MCF 10A (cell line): ENCODE measurements around the gene SPAG8. TPM values are rescaled to one million over a fixed set of nuclear protein-coding genes. Genes with fewer than 3 reads are reported as not detected.

Source experiments
- Bru-seq: library from RNA; stranded (reverse); fragments of 400-500 nt; gene quantifications from one replicate; lab custom pipeline; 2021; lab: Mats Ljungman, UMichigan
- BruChase-seq, 2 experiments: library from RNA; stranded (reverse); fragments of 400-500 nt; gene quantifications; one replicate each; lab custom pipeline; 2021; lab: Mats Ljungman, UMichigan
- BruUV-seq: library from RNA; stranded (reverse); fragments of 400-500 nt; replicated peaks from 2 replicates; lab custom pipeline; 2021; lab: Mats Ljungman, UMichigan
- CTCF ChIA-PET: fragments of 300-600 bp; sonication (Branson Sonifier 250); formaldehyde crosslinking; extraction: SDS; loops from one replicate; lab custom pipeline; 2021; ENCODE audit warnings: antibody characterized with exemption, inconsistent platforms; lab: Yijun Ruan, JAX
- POLR2A ChIA-PET: fragments of 300-600, 350-650 bp; sonication (Branson Sonifier 250); formaldehyde crosslinking; extraction: SDS; loops from one replicate; lab custom pipeline; 2020; ENCODE audit warnings: antibody characterized with exemption, inconsistent platforms; lab: Yijun Ruan, JAX
- DNase-seq: peaks from one replicate; pipeline ENCODE4 v3.0.0-alpha.2; 2018; ENCODE audit not compliant: unreplicated experiment
- H3K27ac Mint-ChIP-seq: one replicate; pipeline ENCODE4 v1.8.0; 2022; ENCODE audit warnings: mild to moderate bottlenecking, low read depth, mixed read lengths; ENCODE audit not compliant: unreplicated experiment
- H3K27me3 Mint-ChIP-seq: one replicate; pipeline ENCODE4 v1.8.0; 2022; ENCODE audit warnings: mixed read lengths; ENCODE audit not compliant: insufficient read depth, unreplicated experiment
- H3K36me3 Mint-ChIP-seq: one replicate; pipeline ENCODE4 v1.8.0; 2022; ENCODE audit warnings: mild to moderate bottlenecking, moderate library complexity, mixed read lengths; ENCODE audit not compliant: insufficient read depth, unreplicated experiment
- H3K4me1 Mint-ChIP-seq: one replicate; pipeline ENCODE4 v1.8.0; 2022; ENCODE audit warnings: mixed read lengths; ENCODE audit not compliant: insufficient read depth, unreplicated experiment
- H3K4me3 Mint-ChIP-seq: one replicate; pipeline ENCODE4 v1.8.0; 2022; ENCODE audit warnings: mild to moderate bottlenecking, moderate library complexity, mixed read lengths; ENCODE audit not compliant: unreplicated experiment
- H3K9me3 Mint-ChIP-seq: one replicate; pipeline ENCODE4 v1.8.0; 2022; ENCODE audit warnings: mixed read lengths; ENCODE audit not compliant: unreplicated experiment
- CTCF ChIP-seq: fragments of 200-600 bp; IDR thresholded peaks from one replicate; pipeline ENCODE4 v1.8.0; 2022; ENCODE audit warnings: antibody characterized with exemption, mild to moderate bottlenecking; ENCODE audit not compliant: unreplicated experiment
- intact Hi-C: fragments of 100-400 bp; cut with micrococcal nuclease; formaldehyde crosslinking; loops from 2 replicates; pipeline ENCODE4 v1.14.1; 2022
- long read RNA-seq: library from polyadenylated mRNA; stranded (forward); transcript quantifications from one replicate; pipeline ENCODE4 v2.0.0, GENCODE V29; 2022
- total RNA-seq: library from RNA; stranded (reverse); gene quantifications from 2 replicates; pipeline ENCODE4 v1.2.3, GENCODE V29; 2022

The SPAG8 gene
- total RNA-seq (0.37 and 1.1 TPM in 2 replicates), Bru-seq, nascent RNA (percentile 32 among the genes with signal in this experiment), BruChase-seq, experiment 1, labeled RNA remaining after a 6-hour chase (percentile 18 among the genes with signal in this experiment), BruChase-seq, experiment 2, labeled RNA remaining after a 2-hour chase (percentile 22 among the genes with signal in this experiment)
- long read RNA-seq: 0 reads

GRCh38 chr9:35812025-35812602 lies at the start of gene SPAG8:
TSS of gene SPAG8 (minus strand) at chr9:35812262. CDS start at chr9:35812147, 115 bp downstream.
- POLR2A ChIA-PET: interaction anchor here (0.9 to 2.1 kb wide), 9 partner anchors 13 to 715 kb away, joined by 3 to 8 read pairs (median 3); partner anchors contain the start of genes CREB3 and TLN1
- H3K4me3 Mint-ChIP-seq: peak within 1 kb of the TSS; percentile 69
- no peaks in the 10 kb centered on the region for H3K27me3 Mint-ChIP-seq

GRCh38 chr9:35861161-35861897 lies 49.3 kb upstream of the SPAG8 start:
- Mint-ChIP-seq H3K36me3 (peaks cover 4% of the 10 kb centered on the region), H3K27ac (no peak overlapping the region)
- CTCF ChIA-PET: interaction anchor here (0.6 to 1.3 kb wide), 3 partner anchors 21 to 42 kb away, joined by 3 to 4 read pairs (median 4); no protein-coding TSS in a partner anchor

More at GRCh38 chr9:35812025-35812602, at the start of gene SPAG8:
- peak; percentile 66 for DNase-seq
- Mint-ChIP-seq H3K9me3 (no peaks in the 10 kb centered on the region), H3K4me1 (peaks cover 20% of the 10 kb centered on the region), H3K36me3 (peaks cover 15% of the 10 kb centered on the region), H3K27ac (peak within 1 kb of the TSS; percentile 71)
- intact Hi-C loops: no loop called here
- no TSS peak for BruUV-seq
- TF ChIP-seq CTCF: no peak
- CTCF ChIA-PET: interaction anchor here (0.6 to 4.4 kb wide), 7 partner anchors 13 to 114 kb away, joined by 3 to 33 read pairs (median 4); partner anchors contain the start of gene NPR2

GRCh38 chr9:35859990-35860339 lies 47.9 kb upstream of the SPAG8 start:
- no peaks in the 10 kb centered on the region for H3K9me3 Mint-ChIP-seq
- no peak overlapping the region for H3K27ac Mint-ChIP-seq
- intact Hi-C loops: no loop called here
- H3K27me3 Mint-ChIP-seq: peaks cover 47% of the 10 kb centered on the region
- no peak for DNase-seq
- ChIA-PET CTCF (interaction anchor here (0.7 kb wide), 1 partner anchor 20 kb away, joined by 3 read pairs; no protein-coding TSS in a partner anchor), POLR2A (no interaction called here)
- no TSS peak for BruUV-seq
- H3K36me3 Mint-ChIP-seq: peaks cover 4% of the 10 kb centered on the region
- H3K4me1 Mint-ChIP-seq: no peaks in the 10 kb centered on the region
- TF ChIP-seq CTCF: no peak
- no peak overlapping the region for H3K4me3 Mint-ChIP-seq

More at GRCh38 chr9:35861161-35861897, 49.3 kb upstream of the SPAG8 start:
- intact Hi-C loops: no loop called here
- no peak for TF ChIP-seq CTCF
- Mint-ChIP-seq H3K4me3 (no peak overlapping the region), H3K4me1 (no peaks in the 10 kb centered on the region), H3K9me3 (no peaks in the 10 kb centered on the region), H3K27me3 (peaks cover 34% of the 10 kb centered on the region)
- BruUV-seq: no TSS peak
- POLR2A ChIA-PET: interaction anchor here (0.7 to 1.5 kb wide), 3 partner anchors 11 to 76 kb away, joined by 3 read pairs; no protein-coding TSS in a partner anchor
- DNase-seq: no peak
